ENCODE measurements around the gene RBFOX2.

RBFOX2 gene

GRCh38 chr22:35860837-35861236 is 167.8 kb downstream of the RBFOX2 start:
- TF ChIP-seq, protein P1, sequence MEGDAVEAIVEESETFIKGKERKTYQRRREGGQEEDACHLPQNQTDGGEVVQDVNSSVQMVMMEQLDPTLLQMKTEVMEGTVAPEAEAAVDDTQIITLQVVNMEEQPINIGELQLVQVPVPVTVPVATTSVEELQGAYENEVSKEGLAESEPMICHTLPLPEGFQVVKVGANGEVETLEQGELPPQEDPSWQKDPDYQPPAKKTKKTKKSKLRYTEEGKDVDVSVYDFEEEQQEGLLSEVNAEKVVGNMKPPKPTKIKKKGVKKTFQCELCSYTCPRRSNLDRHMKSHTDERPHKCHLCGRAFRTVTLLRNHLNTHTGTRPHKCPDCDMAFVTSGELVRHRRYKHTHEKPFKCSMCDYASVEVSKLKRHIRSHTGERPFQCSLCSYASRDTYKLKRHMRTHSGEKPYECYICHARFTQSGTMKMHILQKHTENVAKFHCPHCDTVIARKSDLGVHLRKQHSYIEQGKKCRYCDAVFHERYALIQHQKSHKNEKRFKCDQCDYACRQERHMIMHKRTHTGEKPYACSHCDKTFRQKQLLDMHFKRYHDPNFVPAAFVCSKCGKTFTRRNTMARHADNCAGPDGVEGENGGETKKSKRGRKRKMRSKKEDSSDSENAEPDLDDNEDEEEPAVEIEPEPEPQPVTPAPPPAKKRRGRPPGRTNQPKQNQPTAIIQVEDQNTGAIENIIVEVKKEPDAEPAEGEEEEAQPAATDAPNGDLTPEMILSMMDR (IDR thresholded peaks at IDR 0.05) = no peak
- peaks cover 37% of the 10 kb centered on the region for H3K4me1 Mint-ChIP-seq
- H3K27ac Mint-ChIP-seq = no peak overlapping the region

GRCh38 chr22:35860087-35860733 is 168.4 kb downstream of the RBFOX2 start:
- no peak for DNase-seq
- H3K9me3 Mint-ChIP-seq = no peaks in the 10 kb centered on the region
- no peak overlapping the region for H3K27ac Mint-ChIP-seq
- TF ChIP-seq, protein P1 (IDR thresholded peaks at IDR 0.05) = no peak
- H3K27me3 Mint-ChIP-seq (ENCODE audit: low read depth, poor library complexity) = no peaks in the 10 kb centered on the region
- H3K4me3 Mint-ChIP-seq = no peak overlapping the region
- H3K4me1 Mint-ChIP-seq = peaks cover 37% of the 10 kb centered on the region
- no peaks in the 10 kb centered on the region for H3K36me3 Mint-ChIP-seq (ENCODE audit: low read depth)

More at GRCh38 chr22:35860837-35861236, 167.8 kb downstream of the RBFOX2 start:
- H3K4me3 Mint-ChIP-seq = no peak overlapping the region
- H3K9me3 Mint-ChIP-seq = no peaks in the 10 kb centered on the region
- DNase-seq = no peak
- H3K27me3 Mint-ChIP-seq (ENCODE audit: low read depth, poor library complexity) = no peaks in the 10 kb centered on the region
- H3K36me3 Mint-ChIP-seq (ENCODE audit: low read depth) = no peaks in the 10 kb centered on the region

- TF ChIP-seq, protein P1 (IDR thresholded peaks at IDR 0.05) = no peak
- Mint-ChIP-seq H3K4me3 (no peak overlapping the region), H3K27me3 (ENCODE audit: low read depth, poor library complexity) (no peaks in the 10 kb centered on the region), H3K36me3 (ENCODE audit: low read depth) (no peaks in the 10 kb centered on the region), H3K27ac (no peak overlapping the region), H3K4me1 (peaks cover 31% of the 10 kb centered on the region), H3K9me3 (no peaks in the 10 kb centered on the region)
- DNase-seq = no peak
Measured at GRCh38 chr22:35854334-35854733, 174.3 kb downstream of the RBFOX2 start.

DNA sequence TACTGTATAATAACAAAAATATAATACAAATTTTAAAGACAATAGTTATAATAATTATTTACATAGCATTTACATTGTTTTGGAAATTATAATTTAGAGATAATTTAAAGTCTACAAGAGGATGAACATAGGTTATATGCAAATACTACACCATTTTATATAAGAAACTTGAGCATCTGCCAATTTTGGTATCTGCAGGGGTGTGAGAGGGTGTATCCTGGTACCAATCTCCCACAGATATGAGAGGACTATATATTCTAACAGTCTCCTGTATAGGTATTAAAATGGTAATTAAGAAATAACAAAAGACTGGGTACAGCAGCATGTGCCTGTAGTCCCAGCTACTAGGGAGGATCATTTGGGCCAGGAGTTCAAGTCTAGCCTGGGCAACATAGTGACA is 176.5 kb downstream of the RBFOX2 start:
- TF ChIP-seq, protein P1 (IDR thresholded peaks at IDR 0.05) = no peak
- H3K4me1 Mint-ChIP-seq = peaks cover 26% of the 10 kb centered on the region
- H3K27ac Mint-ChIP-seq = no peak overlapping the region
- no peaks in the 10 kb centered on the region for H3K9me3 Mint-ChIP-seq
- H3K4me3 Mint-ChIP-seq = no peak overlapping the region
- no peaks in the 10 kb centered on the region for H3K36me3 Mint-ChIP-seq (ENCODE audit: low read depth)
- no peaks in the 10 kb centered on the region for H3K27me3 Mint-ChIP-seq (ENCODE audit: low read depth, poor library complexity)
- DNase-seq = no peak

DNA sequence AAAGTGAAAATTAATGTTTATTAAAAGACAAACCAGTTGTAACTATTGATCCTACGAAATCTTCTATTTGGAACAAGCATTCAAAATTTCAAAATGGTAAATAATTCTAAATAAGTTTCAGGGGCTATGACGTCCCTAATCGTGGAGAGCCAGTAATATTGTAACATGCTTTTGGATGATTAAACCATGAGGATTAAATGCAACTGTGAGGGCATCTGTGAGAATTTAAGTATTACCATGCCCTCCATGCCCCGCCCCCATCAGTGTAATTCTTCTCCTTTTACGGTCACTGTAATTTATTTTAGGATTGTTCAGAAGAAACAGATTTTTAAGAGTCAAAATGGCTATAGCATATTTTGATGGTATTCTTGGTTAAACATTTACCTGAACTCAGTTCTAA is 177.8 kb downstream of the RBFOX2 start:
- TF ChIP-seq, protein P1 (IDR thresholded peaks at IDR 0.05) = no peak
- DNase-seq = no peak
- Mint-ChIP-seq H3K27me3 (ENCODE audit: low read depth, poor library complexity) (no peaks in the 10 kb centered on the region), H3K9me3 (no peaks in the 10 kb centered on the region), H3K4me1 (peaks cover 24% of the 10 kb centered on the region), H3K36me3 (ENCODE audit: low read depth) (no peaks in the 10 kb centered on the region), H3K27ac (peak overlapping the region; percentile 42), H3K4me3 (no peak overlapping the region)

- H3K36me3 Mint-ChIP-seq (ENCODE audit: low read depth) = no peaks in the 10 kb centered on the region
- H3K27me3 Mint-ChIP-seq (ENCODE audit: low read depth, poor library complexity) = no peaks in the 10 kb centered on the region
- H3K9me3 Mint-ChIP-seq = no peaks in the 10 kb centered on the region
- no peak for DNase-seq
- no peak overlapping the region for H3K27ac Mint-ChIP-seq
- H3K4me3 Mint-ChIP-seq = no peak overlapping the region
- H3K4me1 Mint-ChIP-seq = peaks cover 53% of the 10 kb centered on the region
- TF ChIP-seq, protein P1 (IDR thresholded peaks at IDR 0.05) = no peak
Measured at GRCh38 chr22:35846804-35847203, 181.8 kb downstream of the RBFOX2 start.

Data from nephron progenitor cell (in vitro differentiated cells).